CD14-positive monocyte (primary cell): ENCODE data around the gene NPLOC4. TPM values are rescaled to one million over a fixed set of nuclear protein-coding genes. Genes with fewer than 3 reads are reported as not detected.
"Not testable (repeated sequence)": the region's sequence is repeated elsewhere in the genome, so short reads cannot be mapped to it uniquely, and the experiment has no call there.

ENCODE experiments used
- DNase-seq, 3 donors: peaks; one replicate each; pipeline ENCODE4 v3.0.0-alpha.2; 2011 to 2022
- H2AFZ ChIP-seq: 2 replicates; pipeline ENCODE4 v1.6.0; 2012; ENCODE audit warnings: mild to moderate bottlenecking, low read depth, low read length, inconsistent platforms; ENCODE audit not compliant: insufficient read depth, poor library complexity, severe bottlenecking
- H3K27ac ChIP-seq, 2 donors: 1 replicate in 1 of 2; 2 replicates in 1 of 2; pipeline ENCODE4 v1.5.1; 2012 to 2013; ENCODE audit warnings: low read length in 2 of 2, control low read depth in 1 of 2, inconsistent platforms in 1 of 2, low read depth in 1 of 2, mild to moderate bottlenecking in 1 of 2
- H3K27me3 ChIP-seq, 2 donors: one replicate each; pipeline versions ENCODE4 v1.6.0 to v1.6.1; 2011 to 2013; ENCODE audit warnings: low read length in 2 of 2; ENCODE audit not compliant: control insufficient read depth in 2 of 2, insufficient read depth in 2 of 2
- H3K36me3 ChIP-seq, 2 donors: replicated peaks in 1 of 2; 1 replicate in 1 of 2; 2 replicates in 1 of 2; pipeline versions ENCODE4 v1.5.1 to v1.6.1; 2012 to 2013; ENCODE audit warnings: low read length in 2 of 2, control low read depth in 1 of 2, inconsistent platforms in 1 of 2, mild to moderate bottlenecking in 1 of 2; ENCODE audit not compliant: insufficient read depth in 2 of 2, control insufficient read depth in 1 of 2
- H3K4me1 ChIP-seq, 2 donors: 1 replicate in 1 of 2; 2 replicates in 1 of 2; pipeline versions ENCODE4 v1.5.1 to v1.6.1; 2012 to 2013; ENCODE audit warnings: low read length in 2 of 2, control low read depth in 1 of 2, inconsistent platforms in 1 of 2, mild to moderate bottlenecking in 1 of 2, moderate library complexity in 1 of 2; ENCODE audit not compliant: insufficient read depth in 2 of 2, control insufficient read depth in 1 of 2
- H3K4me2 ChIP-seq: replicated peaks from 2 replicates; pipeline ENCODE3; 2012; ENCODE audit warnings: low read length, moderate library complexity, mild to moderate bottlenecking; ENCODE audit not compliant: poor library complexity, severe bottlenecking; ENCODE audit errors: extremely low read depth
- H3K4me3 ChIP-seq, 3 experiments: fragments of 200-600 bp in 1 of 3; sonication (generic) in 1 of 3; replicated peaks in 1 of 3; 1 replicate in 2 of 3; 2 replicates in 1 of 3; pipeline ENCODE4 v1.5.1; 2011 to 2013; ENCODE audit warnings: low read length in 3 of 3, mild to moderate bottlenecking in 3 of 3, control low read depth in 2 of 3, low read depth in 2 of 3, inconsistent platforms in 1 of 3, moderate library complexity in 1 of 3
- H3K79me2 ChIP-seq: 2 replicates; pipeline ENCODE4 v1.6.0; 2012; ENCODE audit warnings: mild to moderate bottlenecking, control low read depth, inconsistent platforms, low read length, moderate library complexity; ENCODE audit not compliant: insufficient read depth
- H3K9ac ChIP-seq: 2 replicates; pipeline ENCODE4 v1.6.0; 2017; ENCODE audit warnings: low read length, mild to moderate bottlenecking; ENCODE audit not compliant: insufficient read depth, poor library complexity, severe bottlenecking
- H3K9me3 ChIP-seq, 2 donors: replicated peaks in 1 of 2; 1 replicate in 1 of 2; 2 replicates in 1 of 2; pipeline versions ENCODE4 v1.5.1 to v1.6.1; 2012 to 2013; ENCODE audit warnings: low read length in 2 of 2, control low read depth in 1 of 2; ENCODE audit not compliant: control insufficient read depth in 1 of 2, insufficient read depth in 1 of 2
- H4K20me1 ChIP-seq: 2 replicates; pipeline ENCODE4 v1.6.0; 2012; ENCODE audit warnings: mild to moderate bottlenecking, low read length, control low read depth, moderate library complexity; ENCODE audit not compliant: insufficient read depth
- H3K27ac Mint-ChIP-seq, 7 donors: one replicate each; pipeline ENCODE4 v1.8.0; 2020; ENCODE audit warnings: mild to moderate bottlenecking in 7 of 7, mixed read lengths in 7 of 7, moderate library complexity in 6 of 7, inconsistent platforms in 2 of 7
- H3K27me3 Mint-ChIP-seq, 3 donors: one replicate each; pipeline ENCODE4 v1.8.0; 2021 to 2022; ENCODE audit warnings: low read depth in 3 of 3, mild to moderate bottlenecking in 3 of 3, mixed read lengths in 3 of 3, moderate library complexity in 3 of 3, inconsistent platforms in 1 of 3
- H3K36me3 Mint-ChIP-seq, 2 donors: one replicate each; pipeline ENCODE4 v1.8.0; 2020; ENCODE audit warnings: mixed read lengths in 2 of 2, inconsistent platforms in 1 of 2, mild to moderate bottlenecking in 1 of 2
- H3K4me1 Mint-ChIP-seq: one replicate; pipeline ENCODE4 v1.8.0; 2020; ENCODE audit warnings: mild to moderate bottlenecking, mixed read lengths
- H3K4me3 Mint-ChIP-seq, 2 donors: one replicate each; pipeline ENCODE4 v1.8.0; 2020; ENCODE audit warnings: mild to moderate bottlenecking in 2 of 2, mixed read lengths in 2 of 2, moderate library complexity in 1 of 2
- H3K9me3 Mint-ChIP-seq, 7 donors: one replicate each; pipeline ENCODE4 v1.8.0; 2020 to 2022; ENCODE audit warnings: mixed read lengths in 7 of 7, mild to moderate bottlenecking in 6 of 7, moderate library complexity in 6 of 7, inconsistent platforms in 2 of 7
- WGBS: methylation state at CpG from one replicate; pipeline ENCODE4 v1.1.5; 2013; ENCODE audit warnings: missing lambda C conversion rate; ENCODE audit not compliant: insufficient coverage; 5-methylcytosine and 5-hydroxymethylcytosine counted together
- intact Hi-C, 2 donors: fragments of 100-400 bp; cut with micrococcal nuclease; formaldehyde crosslinking; loops; one replicate each; pipeline versions ENCODE4 v1.15.0 to v1.15.1; 2023
- polyA plus RNA-seq, 3 donors: library from polyadenylated mRNA; depleted of rRNA in 1 of 3; unstranded in 2 of 3; stranded (reverse) in 1 of 3; fragments of 300-500 nt in 2 of 3; fragments of >200 nt in 1 of 3; fragmentation: Illumina TruSeq in 2 of 3; gene quantifications; 1 replicate in 2 of 3; 2 replicates in 1 of 3; pipeline ENCODE4 v1.2.3, GENCODE V29; 2012 to 2021
- TF ChIP-seq, protein P1 (sequence below): fragments of 200-600 bp; IDR thresholded peaks from one replicate; pipeline ENCODE4 v1.8.0; 2022; ENCODE audit warnings: antibody characterized with exemption, mild to moderate bottlenecking

NPLOC4 gene
- polyA plus RNA-seq, 3 donors, result 92.1 to 112 (median 106) TPM

DNA sequence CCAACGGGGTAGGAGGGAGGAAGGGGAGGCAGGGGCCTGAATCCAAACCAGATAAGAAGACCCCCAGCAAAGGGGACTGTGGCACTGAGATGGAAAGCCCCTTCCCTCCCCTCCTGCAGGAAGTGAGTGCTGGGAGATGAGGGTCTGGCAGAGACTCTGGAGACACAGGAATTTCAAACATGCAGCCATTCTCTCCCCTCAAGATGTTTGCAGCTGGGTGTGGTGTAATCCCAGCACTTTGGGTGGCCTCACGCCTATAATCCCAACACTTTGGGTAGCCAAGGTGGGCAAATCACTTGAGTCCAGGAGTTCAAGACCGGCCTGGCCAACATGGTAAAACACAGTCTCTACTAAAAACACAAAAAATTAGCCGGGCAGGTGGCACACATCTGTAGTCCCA lies 50.8 kb downstream of the NPLOC4 start:
- H3K9me3 ChIP-seq, result no peaks in the 10 kb centered on the region
- no peak overlapping the region for H3K9ac ChIP-seq
- peaks cover 10% of the 10 kb centered on the region for H3K79me2 ChIP-seq
- no peaks in the 10 kb centered on the region for H3K9me3 Mint-ChIP-seq
- no peak overlapping the region for H2AFZ ChIP-seq
- H3K27ac ChIP-seq, result no peak overlapping the region
- TF ChIP-seq, protein P1, sequence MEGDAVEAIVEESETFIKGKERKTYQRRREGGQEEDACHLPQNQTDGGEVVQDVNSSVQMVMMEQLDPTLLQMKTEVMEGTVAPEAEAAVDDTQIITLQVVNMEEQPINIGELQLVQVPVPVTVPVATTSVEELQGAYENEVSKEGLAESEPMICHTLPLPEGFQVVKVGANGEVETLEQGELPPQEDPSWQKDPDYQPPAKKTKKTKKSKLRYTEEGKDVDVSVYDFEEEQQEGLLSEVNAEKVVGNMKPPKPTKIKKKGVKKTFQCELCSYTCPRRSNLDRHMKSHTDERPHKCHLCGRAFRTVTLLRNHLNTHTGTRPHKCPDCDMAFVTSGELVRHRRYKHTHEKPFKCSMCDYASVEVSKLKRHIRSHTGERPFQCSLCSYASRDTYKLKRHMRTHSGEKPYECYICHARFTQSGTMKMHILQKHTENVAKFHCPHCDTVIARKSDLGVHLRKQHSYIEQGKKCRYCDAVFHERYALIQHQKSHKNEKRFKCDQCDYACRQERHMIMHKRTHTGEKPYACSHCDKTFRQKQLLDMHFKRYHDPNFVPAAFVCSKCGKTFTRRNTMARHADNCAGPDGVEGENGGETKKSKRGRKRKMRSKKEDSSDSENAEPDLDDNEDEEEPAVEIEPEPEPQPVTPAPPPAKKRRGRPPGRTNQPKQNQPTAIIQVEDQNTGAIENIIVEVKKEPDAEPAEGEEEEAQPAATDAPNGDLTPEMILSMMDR, result no peak
- no peaks in the 10 kb centered on the region for H3K27me3 ChIP-seq
- H3K4me1 ChIP-seq, result no peaks in the 10 kb centered on the region
- intact Hi-C loops, result no loop called here
- no peaks in the 10 kb centered on the region for H3K4me1 Mint-ChIP-seq
- DNase-seq, result no peak
- no peak overlapping the region for H3K4me2 ChIP-seq
- WGBS, result 100% methylated on average over 1 of the region's 4 CpGs
- H3K4me3 ChIP-seq, result no peak overlapping the region
- no peak overlapping the region for H3K27ac Mint-ChIP-seq
- H3K4me3 Mint-ChIP-seq, result no peak overlapping the region
- peaks cover 80 to 98% of the 10 kb centered on the region in 2 donors for H3K36me3 ChIP-seq
- H4K20me1 ChIP-seq, result no peaks in the 10 kb centered on the region
- H3K27me3 Mint-ChIP-seq, result no peaks in the 10 kb centered on the region
- peaks cover 83 to 99% of the 10 kb centered on the region in 2 donors for H3K36me3 Mint-ChIP-seq

DNA sequence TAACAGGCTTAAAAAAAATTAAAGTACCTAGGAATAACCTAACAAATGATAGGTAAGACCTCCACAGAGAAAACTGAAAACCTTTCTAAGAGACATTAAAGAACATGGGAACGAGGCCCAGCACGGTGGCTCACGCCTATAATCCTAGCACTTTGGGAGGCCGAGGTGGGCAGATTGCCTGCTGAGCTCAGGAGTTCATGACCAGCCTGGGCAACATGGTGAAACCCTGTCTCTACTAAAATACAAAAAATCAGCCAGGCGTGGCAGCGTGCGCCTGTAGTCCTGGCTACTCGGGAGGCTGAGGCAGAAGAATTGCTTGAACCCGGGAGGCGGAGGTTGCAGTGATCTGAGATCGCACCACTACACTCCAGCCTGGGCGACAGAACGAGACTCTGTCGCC lies 52.1 kb downstream of the NPLOC4 start:
- Histone ChIP-seq H3K79me2 (peaks cover 22% of the 10 kb centered on the region), H3K36me3 (peaks cover 74 to 98% of the 10 kb centered on the region in 2 donors)
- H2AFZ ChIP-seq, H3K4me1 ChIP-seq, H3K27me3 Mint-ChIP-seq, DNase-seq, H3K9ac ChIP-seq, H3K27ac Mint-ChIP-seq, H3K4me3 ChIP-seq, H3K9me3 Mint-ChIP-seq, H3K4me1 Mint-ChIP-seq, H3K9me3 ChIP-seq, H3K4me3 Mint-ChIP-seq, H3K27me3 ChIP-seq, H3K4me2 ChIP-seq, intact Hi-C loops, H3K27ac ChIP-seq, H4K20me1 ChIP-seq: not testable (repeated sequence)
- H3K36me3 Mint-ChIP-seq, result peaks cover 84 to 99% of the 10 kb centered on the region in 2 donors
- 97% methylated on average over 4 of the region's 14 CpGs for WGBS
